ENCODE measurements around the gene SH3TC1.

DNA sequence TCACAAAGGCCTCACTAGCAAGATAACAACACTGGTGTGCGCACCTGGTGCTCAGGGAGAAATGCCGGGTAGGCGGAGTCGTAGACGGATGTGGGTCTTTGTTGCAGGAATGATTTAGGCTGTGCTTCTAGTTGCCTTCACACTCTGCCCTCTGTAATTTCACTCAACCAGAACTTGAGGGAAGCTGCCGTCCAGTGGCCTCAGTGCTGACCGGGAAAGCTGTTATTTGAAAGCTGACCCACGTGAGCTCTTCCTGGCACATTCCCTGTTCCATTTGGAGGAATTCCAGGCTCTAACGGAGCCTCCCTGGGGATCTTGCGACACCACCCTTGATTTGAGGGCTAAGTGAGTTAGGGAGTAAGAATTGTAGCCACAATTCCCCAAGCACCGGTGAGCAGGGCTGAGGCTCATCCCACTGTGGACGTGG is 15.9 kb downstream of the SH3TC1 start:
- no peak for TF ChIP-seq POLR2A (IDR thresholded peaks at IDR 0.05)
- TF ChIP-seq, protein P1, sequence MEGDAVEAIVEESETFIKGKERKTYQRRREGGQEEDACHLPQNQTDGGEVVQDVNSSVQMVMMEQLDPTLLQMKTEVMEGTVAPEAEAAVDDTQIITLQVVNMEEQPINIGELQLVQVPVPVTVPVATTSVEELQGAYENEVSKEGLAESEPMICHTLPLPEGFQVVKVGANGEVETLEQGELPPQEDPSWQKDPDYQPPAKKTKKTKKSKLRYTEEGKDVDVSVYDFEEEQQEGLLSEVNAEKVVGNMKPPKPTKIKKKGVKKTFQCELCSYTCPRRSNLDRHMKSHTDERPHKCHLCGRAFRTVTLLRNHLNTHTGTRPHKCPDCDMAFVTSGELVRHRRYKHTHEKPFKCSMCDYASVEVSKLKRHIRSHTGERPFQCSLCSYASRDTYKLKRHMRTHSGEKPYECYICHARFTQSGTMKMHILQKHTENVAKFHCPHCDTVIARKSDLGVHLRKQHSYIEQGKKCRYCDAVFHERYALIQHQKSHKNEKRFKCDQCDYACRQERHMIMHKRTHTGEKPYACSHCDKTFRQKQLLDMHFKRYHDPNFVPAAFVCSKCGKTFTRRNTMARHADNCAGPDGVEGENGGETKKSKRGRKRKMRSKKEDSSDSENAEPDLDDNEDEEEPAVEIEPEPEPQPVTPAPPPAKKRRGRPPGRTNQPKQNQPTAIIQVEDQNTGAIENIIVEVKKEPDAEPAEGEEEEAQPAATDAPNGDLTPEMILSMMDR (IDR thresholded peaks at IDR 0.05) = no peak

All from gastroesophageal sphincter (tissue), 3 donors.